Measurements from ENCODE around the gene VSTM1. TPM values are rescaled to one million over a fixed set of nuclear protein-coding genes. Genes with fewer than 3 reads are reported as not detected.

VSTM1 gene
- total RNA-seq, 1 donor from 2014 or later = not detected

DNA sequence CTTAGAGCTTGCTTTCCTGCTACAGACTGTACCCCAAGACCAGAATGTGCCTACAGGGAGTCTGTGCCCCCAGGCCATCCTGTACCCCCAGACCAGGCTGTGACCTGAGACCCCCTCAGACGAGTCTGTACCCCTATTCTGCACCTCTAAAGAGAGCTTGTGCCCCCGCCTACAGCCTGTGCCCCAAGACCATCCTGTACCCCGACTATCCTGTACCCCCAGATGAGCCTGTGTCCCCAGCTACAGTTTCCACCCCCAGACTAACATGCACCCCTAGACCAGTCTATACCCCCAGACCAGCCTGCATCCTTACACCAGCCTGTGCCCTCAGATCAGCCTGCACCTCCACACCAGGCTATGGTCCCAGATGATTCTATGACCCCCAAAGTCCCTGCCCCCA lies 70.2 kb downstream of the VSTM1 start:
- Mint-ChIP-seq H3K4me1 (peaks cover 10% of the 10 kb centered on the region), H3K9me3 (no peaks in the 10 kb centered on the region), H3K36me3 (no peaks in the 10 kb centered on the region), H3K27ac (no peak overlapping the region), H3K27me3 (ENCODE audit: low read depth) (peaks cover 32% of the 10 kb centered on the region), H3K4me3 (no peak overlapping the region)
- DNase-seq (ENCODE audit: low spot score in 2 of 2, unreplicated experiment in 2 of 2) = no peak
- TF ChIP-seq, protein P1, sequence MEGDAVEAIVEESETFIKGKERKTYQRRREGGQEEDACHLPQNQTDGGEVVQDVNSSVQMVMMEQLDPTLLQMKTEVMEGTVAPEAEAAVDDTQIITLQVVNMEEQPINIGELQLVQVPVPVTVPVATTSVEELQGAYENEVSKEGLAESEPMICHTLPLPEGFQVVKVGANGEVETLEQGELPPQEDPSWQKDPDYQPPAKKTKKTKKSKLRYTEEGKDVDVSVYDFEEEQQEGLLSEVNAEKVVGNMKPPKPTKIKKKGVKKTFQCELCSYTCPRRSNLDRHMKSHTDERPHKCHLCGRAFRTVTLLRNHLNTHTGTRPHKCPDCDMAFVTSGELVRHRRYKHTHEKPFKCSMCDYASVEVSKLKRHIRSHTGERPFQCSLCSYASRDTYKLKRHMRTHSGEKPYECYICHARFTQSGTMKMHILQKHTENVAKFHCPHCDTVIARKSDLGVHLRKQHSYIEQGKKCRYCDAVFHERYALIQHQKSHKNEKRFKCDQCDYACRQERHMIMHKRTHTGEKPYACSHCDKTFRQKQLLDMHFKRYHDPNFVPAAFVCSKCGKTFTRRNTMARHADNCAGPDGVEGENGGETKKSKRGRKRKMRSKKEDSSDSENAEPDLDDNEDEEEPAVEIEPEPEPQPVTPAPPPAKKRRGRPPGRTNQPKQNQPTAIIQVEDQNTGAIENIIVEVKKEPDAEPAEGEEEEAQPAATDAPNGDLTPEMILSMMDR (IDR thresholded peaks at IDR 0.05; ENCODE audit: unreplicated experiment) = no peak

DNA sequence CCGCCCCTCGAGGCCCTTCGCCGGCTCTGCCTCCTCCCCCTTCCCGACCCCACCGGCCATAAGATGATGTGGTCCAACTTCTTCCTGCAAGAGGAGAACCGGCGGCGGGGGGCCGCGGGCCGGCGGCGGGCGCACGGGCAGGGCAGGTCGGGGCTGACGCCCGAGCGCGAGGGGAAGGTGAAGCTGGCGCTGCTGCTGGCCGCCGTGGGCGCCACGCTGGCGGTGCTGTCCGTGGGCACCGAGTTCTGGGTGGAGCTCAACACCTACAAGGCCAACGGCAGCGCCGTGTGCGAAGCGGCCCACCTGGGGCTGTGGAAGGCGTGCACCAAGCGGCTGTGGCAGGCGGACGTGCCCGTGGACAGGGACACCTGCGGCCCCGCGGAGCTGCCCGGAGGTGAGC lies 70.9 kb downstream of the VSTM1 start:
- H3K36me3 Mint-ChIP-seq = no peaks in the 10 kb centered on the region
- DNase-seq (ENCODE audit: low spot score in 2 of 2, unreplicated experiment in 2 of 2) = no peak
- no peak overlapping the region for H3K27ac Mint-ChIP-seq
- TF ChIP-seq, protein P1 (IDR thresholded peaks at IDR 0.05; ENCODE audit: unreplicated experiment) = no peak
- H3K27me3 Mint-ChIP-seq (ENCODE audit: low read depth) = peaks cover 29% of the 10 kb centered on the region
- peaks cover 10% of the 10 kb centered on the region for H3K4me1 Mint-ChIP-seq
- H3K9me3 Mint-ChIP-seq = no peaks in the 10 kb centered on the region
- no peak overlapping the region for H3K4me3 Mint-ChIP-seq

DNA sequence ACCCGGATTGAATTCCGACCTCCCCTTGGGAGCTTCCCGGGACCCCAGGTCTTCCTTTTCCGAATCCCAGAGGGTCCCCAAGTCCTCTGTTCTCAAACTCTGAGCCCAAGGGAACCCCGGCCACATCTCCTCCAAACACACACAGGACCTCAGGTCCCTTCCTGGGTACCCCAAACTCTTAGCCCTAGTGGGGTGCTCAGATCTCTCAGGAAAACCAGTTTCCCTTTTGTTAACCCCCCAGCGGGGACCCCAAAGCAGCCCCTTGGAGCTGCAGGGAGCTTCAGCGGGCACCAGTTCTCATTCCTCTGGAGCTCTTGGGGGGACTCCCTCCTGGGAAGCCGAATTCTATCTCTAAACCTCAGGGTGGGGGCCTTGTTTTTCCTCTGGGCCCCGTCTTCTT lies 71.5 kb downstream of the VSTM1 start:
- no peaks in the 10 kb centered on the region for H3K36me3 Mint-ChIP-seq
- DNase-seq (ENCODE audit: low spot score in 2 of 2, unreplicated experiment in 2 of 2) = no peak
- H3K9me3 Mint-ChIP-seq = no peaks in the 10 kb centered on the region
- H3K4me1 Mint-ChIP-seq = peaks cover 10% of the 10 kb centered on the region
- TF ChIP-seq, protein P1 (IDR thresholded peaks at IDR 0.05; ENCODE audit: unreplicated experiment) = no peak
- H3K4me3 Mint-ChIP-seq = peak overlapping the region; percentile 64
- peak overlapping the region; percentile 36 for H3K27ac Mint-ChIP-seq
- H3K27me3 Mint-ChIP-seq (ENCODE audit: low read depth) = peaks cover 24% of the 10 kb centered on the region

DNA sequence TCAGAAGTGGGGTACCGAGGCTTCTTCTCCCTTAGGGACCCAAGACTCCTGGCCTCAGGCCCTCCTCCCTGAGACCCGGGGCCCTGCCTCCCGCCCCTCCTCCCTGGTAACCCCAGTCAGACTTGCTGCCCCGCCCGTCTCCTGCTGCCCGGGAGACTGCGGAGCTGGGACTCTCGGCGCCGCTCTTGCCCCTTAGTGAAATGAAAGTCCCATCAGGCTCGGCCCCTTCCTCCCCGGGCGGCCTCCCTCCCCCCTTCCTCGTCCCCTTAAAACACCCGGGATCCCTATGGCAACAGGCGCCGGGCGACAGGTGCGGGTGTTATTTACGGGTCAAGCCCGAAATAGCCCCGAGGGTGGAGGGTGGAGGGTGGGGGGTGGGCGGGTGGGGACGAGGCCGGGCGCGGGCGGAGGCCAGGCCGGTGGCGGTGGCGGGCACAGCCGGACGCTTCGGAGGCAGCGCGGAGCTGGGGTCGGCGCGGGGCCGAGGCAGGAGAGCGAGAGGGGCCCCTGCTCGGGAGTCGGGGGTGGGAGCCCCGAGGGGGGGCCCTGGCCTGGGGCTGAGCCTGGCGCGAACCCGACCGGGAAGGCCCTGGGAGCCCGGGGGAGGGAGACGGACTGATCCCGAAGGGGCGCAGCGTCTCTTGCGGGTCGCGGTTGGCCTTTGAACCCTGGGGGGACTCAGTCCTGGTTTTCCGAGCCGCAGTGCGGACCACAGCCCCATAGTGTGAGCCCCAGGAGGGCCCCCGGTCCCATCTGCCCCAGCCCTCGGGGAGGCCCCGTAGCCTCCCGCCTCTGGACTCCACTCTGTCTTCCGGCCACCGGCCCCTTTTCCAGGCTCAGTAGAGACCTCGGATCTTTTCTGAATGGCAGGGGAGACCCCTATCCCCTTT lies 72.2 kb downstream of the VSTM1 start, which contains the start of gene CACNG6:
Gene CACNG6 (plus strand): TSS at position 414 of the 890 bp plus-strand sequence. CDS start 1,241 bp downstream, outside the sequence.
- H3K27ac Mint-ChIP-seq = peak within 1 kb of the TSS; percentile 62
- peak within 1 kb of the TSS; percentile 64 for H3K4me3 Mint-ChIP-seq
- TF ChIP-seq, protein P1 (IDR thresholded peaks at IDR 0.05; ENCODE audit: unreplicated experiment) = no peak
- no peaks in the 10 kb centered on the region for H3K9me3 Mint-ChIP-seq
- H3K27me3 Mint-ChIP-seq (ENCODE audit: low read depth) = peaks cover 20% of the 10 kb centered on the region
- no peak for DNase-seq (ENCODE audit: low spot score in 2 of 2, unreplicated experiment in 2 of 2)
- no peaks in the 10 kb centered on the region for H3K36me3 Mint-ChIP-seq
- H3K4me1 Mint-ChIP-seq = peaks cover 10% of the 10 kb centered on the region

Other genes with a start within 250 kb of the VSTM1 start
- 0.07 to 0.11 TPM in 2 of 3 replicates, not detected in the other for gene NLRP12, start 239.6 kb downstream of the VSTM1 start, total RNA-seq
- gene MYADM, start 196.0 kb downstream of the VSTM1 start, total RNA-seq = 195 to 211 TPM (median 200 TPM) in 3 replicates
- gene PRKCG, start 181.7 kb downstream of the VSTM1 start, total RNA-seq = 19.1 to 21.6 TPM (median 19.3 TPM) in 3 replicates
- gene CACNG7, start 154.6 kb downstream of the VSTM1 start, total RNA-seq = 0.52 to 0.82 TPM (median 0.76 TPM) in 3 replicates
- gene CACNG8, start 101.0 kb downstream of the VSTM1 start, total RNA-seq = 2.1 to 2.6 TPM (median 2.1 TPM) in 3 replicates
- gene CACNG6, start 72.3 kb downstream of the VSTM1 start, total RNA-seq = 4.3 to 5.7 TPM (median 5.3 TPM) in 3 replicates
- gene TARM1, start 17.5 kb upstream of the VSTM1 start, total RNA-seq = not detected in 3 replicates
- gene OSCAR, start 36.9 kb upstream of the VSTM1 start, total RNA-seq = not detected in 3 replicates
- 126 to 135 TPM (median 135 TPM) in 3 replicates for gene NDUFA3, start 39.0 kb upstream of the VSTM1 start, total RNA-seq
- gene TFPT, start 51.8 kb upstream of the VSTM1 start, total RNA-seq = 19.2 to 20.7 TPM (median 20.1 TPM) in 3 replicates
- 80.6 to 84.0 TPM (median 82.1 TPM) in 3 replicates for gene PRPF31, start 51.9 kb upstream of the VSTM1 start, total RNA-seq
- gene CNOT3, start 73.9 kb upstream of the VSTM1 start, total RNA-seq = 63.3 to 70.6 TPM (median 67.6 TPM) in 3 replicates
- 5.7 to 6.4 TPM (median 5.8 TPM) in 3 replicates for gene LENG1, start 95.8 kb upstream of the VSTM1 start, total RNA-seq
- 57.6 to 69.5 TPM (median 63.5 TPM) in 3 replicates for gene TMC4, start 109.3 kb upstream of the VSTM1 start, total RNA-seq
- gene MBOAT7, start 125.7 kb upstream of the VSTM1 start, total RNA-seq = 102 to 113 TPM (median 110 TPM) in 3 replicates
- gene TSEN34, start 127.4 kb upstream of the VSTM1 start, total RNA-seq = 43.9 to 50.1 TPM (median 47.5 TPM) in 3 replicates
- 1,211 to 1,274 TPM (median 1,263 TPM) in 3 replicates for gene RPS9, start 137.0 kb upstream of the VSTM1 start, total RNA-seq
- not detected in 3 replicates for gene LILRB3, start 159.1 kb upstream of the VSTM1 start, total RNA-seq
- gene LILRA6, start 178.9 kb upstream of the VSTM1 start, total RNA-seq = not detected in 3 replicates
- gene LILRB5, start 193.4 kb upstream of the VSTM1 start, total RNA-seq = not detected in 3 replicates
- not detected in 3 replicates for gene LILRB2, start 217.2 kb upstream of the VSTM1 start, total RNA-seq
- gene LILRA5, start 249.3 kb upstream of the VSTM1 start, total RNA-seq = not detected in 3 replicates

All from mesothelial cell of epicardium (in vitro differentiated cells).